ENCODE results near the gene ZNF414.

DNA sequence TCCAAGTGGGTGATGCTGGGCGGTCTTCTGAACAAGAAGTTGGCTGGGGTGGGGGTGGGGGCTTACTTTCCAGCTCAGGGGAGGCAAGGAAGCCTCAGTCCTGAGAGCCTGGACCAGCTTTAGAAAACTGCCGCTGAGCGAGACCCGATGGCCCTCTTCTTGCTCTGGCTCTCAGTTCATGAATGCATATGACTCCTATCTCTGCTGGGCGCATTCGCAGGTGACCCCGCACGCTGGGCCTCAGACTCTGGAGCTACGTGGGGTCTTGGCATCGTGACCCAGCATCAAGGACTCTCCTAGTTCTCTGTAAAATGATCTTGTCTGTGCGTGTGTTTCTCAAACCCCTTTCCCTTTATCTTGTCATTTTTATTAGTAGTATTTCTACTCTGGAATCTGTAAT lies 31.3 kb downstream of the ZNF414 start:
- no peak for TF ChIP-seq EZH2 (IDR thresholded peaks at IDR 0.05; ENCODE audit: low read depth, unreplicated experiment)
- no peak for TF ChIP-seq POLR2AphosphoS5 (IDR thresholded peaks at IDR 0.05; ENCODE audit: low read depth)
- TF ChIP-seq, protein P1, sequence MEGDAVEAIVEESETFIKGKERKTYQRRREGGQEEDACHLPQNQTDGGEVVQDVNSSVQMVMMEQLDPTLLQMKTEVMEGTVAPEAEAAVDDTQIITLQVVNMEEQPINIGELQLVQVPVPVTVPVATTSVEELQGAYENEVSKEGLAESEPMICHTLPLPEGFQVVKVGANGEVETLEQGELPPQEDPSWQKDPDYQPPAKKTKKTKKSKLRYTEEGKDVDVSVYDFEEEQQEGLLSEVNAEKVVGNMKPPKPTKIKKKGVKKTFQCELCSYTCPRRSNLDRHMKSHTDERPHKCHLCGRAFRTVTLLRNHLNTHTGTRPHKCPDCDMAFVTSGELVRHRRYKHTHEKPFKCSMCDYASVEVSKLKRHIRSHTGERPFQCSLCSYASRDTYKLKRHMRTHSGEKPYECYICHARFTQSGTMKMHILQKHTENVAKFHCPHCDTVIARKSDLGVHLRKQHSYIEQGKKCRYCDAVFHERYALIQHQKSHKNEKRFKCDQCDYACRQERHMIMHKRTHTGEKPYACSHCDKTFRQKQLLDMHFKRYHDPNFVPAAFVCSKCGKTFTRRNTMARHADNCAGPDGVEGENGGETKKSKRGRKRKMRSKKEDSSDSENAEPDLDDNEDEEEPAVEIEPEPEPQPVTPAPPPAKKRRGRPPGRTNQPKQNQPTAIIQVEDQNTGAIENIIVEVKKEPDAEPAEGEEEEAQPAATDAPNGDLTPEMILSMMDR (conservative IDR thresholded peaks at IDR 0.05; ENCODE audit: low read depth in 2 of 2): no peak
- TF ChIP-seq ZNF331 (CRISPR knock-in tag; IDR thresholded peaks at IDR 0.05; ENCODE audit: low read depth): no peak
- no peak for TF ChIP-seq JUNB (IDR thresholded peaks at IDR 0.05; ENCODE audit: unreplicated experiment)
- TF ChIP-seq CREB1 (CRISPR knock-in tag; IDR thresholded peaks at IDR 0.05; ENCODE audit: low read depth): no peak
- TF ChIP-seq EZH2phosphoT487 (IDR thresholded peaks at IDR 0.05; ENCODE audit: unreplicated experiment): no peak
- TF ChIP-seq, protein P2, sequence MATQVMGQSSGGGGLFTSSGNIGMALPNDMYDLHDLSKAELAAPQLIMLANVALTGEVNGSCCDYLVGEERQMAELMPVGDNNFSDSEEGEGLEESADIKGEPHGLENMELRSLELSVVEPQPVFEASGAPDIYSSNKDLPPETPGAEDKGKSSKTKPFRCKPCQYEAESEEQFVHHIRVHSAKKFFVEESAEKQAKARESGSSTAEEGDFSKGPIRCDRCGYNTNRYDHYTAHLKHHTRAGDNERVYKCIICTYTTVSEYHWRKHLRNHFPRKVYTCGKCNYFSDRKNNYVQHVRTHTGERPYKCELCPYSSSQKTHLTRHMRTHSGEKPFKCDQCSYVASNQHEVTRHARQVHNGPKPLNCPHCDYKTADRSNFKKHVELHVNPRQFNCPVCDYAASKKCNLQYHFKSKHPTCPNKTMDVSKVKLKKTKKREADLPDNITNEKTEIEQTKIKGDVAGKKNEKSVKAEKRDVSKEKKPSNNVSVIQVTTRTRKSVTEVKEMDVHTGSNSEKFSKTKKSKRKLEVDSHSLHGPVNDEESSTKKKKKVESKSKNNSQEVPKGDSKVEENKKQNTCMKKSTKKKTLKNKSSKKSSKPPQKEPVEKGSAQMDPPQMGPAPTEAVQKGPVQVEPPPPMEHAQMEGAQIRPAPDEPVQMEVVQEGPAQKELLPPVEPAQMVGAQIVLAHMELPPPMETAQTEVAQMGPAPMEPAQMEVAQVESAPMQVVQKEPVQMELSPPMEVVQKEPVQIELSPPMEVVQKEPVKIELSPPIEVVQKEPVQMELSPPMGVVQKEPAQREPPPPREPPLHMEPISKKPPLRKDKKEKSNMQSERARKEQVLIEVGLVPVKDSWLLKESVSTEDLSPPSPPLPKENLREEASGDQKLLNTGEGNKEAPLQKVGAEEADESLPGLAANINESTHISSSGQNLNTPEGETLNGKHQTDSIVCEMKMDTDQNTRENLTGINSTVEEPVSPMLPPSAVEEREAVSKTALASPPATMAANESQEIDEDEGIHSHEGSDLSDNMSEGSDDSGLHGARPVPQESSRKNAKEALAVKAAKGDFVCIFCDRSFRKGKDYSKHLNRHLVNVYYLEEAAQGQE (IDR thresholded peaks at IDR 0.05; ENCODE audit: unreplicated experiment): no peak
- TF ChIP-seq ZNF114 (CRISPR knock-in tag; IDR thresholded peaks at IDR 0.05): no peak
- TF ChIP-seq STAT1 (IDR thresholded peaks at IDR 0.05; ENCODE audit: unreplicated experiment): no peak
